HG03064 (cell line): ENCODE data around the gene SLC24A3.
"Not testable (repeated sequence)": the region's sequence is repeated elsewhere in the genome, so short reads cannot be mapped to it uniquely, and the experiment has no call there.

Experiments
- ATAC-seq: cut with Tn5 transposase; IDR thresholded peaks from one replicate; pipeline ENCODE4 v1.9.1; 2021; ENCODE audit warnings: low read depth; ENCODE audit not compliant: unreplicated experiment

Gene SLC24A3

DNA sequence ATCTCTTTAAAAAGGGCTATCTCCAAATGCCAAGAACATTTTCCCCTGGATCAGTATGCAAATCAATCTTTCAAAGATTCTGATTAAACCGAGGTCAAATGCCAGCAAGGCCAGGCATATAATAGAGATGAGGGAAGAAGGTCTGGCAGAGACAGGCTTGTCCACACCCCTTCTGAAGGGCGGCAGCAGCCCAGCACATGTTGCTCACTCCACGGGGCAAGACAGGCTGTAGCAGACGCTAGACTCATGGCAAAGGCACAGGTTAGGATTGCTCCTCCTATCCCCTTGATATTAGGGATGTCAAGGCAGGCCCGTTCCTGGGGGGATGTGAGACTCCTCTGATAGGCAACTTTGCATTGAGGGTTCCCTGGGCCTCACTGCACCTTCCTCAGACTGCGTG, 440.9 kb downstream of the SLC24A3 start:
- no peak for ATAC-seq

DNA sequence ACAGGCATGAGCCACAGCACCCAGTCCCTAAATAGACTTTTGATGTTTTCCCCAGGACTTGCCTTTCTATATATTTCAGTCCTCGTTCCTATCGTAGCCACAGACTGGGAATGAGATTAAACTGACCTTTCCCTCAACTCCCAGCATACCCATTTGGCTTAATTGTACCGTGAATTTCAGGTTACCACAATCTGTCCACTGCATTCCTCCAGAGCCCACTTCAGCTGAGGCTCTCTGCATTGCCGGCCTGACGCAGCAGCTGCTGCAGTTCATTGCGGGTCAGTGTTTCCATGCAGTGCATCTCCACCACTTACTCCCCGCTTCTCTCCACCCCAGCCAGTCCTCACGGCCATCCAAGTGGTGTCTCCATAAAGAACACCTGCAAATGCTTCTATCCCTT, 442.5 kb downstream of the SLC24A3 start:
- no peak for ATAC-seq

DNA sequence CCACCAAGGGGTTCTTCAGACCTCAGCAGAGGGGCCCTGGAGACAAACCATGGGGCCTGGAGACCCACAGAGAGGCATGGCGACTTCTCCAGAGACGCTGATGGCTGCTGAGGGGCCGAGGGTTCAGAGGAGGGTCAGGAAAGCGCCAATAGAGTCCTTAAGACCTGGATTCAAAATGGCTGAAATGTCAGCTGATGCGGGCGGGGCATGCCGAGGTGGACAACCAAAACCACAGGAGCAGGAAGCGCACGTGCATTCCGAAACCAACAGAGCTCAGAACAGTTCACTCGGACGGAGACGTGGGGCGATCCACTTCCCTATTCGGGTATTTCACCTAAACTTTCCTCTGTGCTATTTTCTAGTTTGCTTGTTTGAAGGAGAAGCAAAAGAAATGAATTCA, 445.7 kb downstream of the SLC24A3 start:
- ATAC-seq: no peak

DNA sequence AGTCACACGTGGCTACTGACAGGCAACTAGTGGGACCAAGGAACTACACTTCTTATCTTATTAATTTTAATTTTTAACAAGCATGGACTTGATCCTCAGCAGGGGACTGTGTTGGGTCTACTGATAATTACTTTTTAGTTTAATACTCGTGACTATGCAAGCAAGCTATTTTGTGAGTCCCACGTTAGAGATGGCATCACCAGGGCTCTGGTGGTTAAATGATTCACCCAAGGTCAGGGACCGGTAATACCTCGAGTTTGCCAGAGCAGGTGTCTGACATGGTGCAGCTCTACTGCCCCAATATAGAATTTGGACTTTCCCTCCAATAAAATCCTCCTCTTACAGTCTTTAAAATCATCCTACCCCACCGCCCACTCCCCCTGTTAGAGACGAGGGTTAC, 447.0 kb downstream of the SLC24A3 start:
- ATAC-seq: no peak

DNA sequence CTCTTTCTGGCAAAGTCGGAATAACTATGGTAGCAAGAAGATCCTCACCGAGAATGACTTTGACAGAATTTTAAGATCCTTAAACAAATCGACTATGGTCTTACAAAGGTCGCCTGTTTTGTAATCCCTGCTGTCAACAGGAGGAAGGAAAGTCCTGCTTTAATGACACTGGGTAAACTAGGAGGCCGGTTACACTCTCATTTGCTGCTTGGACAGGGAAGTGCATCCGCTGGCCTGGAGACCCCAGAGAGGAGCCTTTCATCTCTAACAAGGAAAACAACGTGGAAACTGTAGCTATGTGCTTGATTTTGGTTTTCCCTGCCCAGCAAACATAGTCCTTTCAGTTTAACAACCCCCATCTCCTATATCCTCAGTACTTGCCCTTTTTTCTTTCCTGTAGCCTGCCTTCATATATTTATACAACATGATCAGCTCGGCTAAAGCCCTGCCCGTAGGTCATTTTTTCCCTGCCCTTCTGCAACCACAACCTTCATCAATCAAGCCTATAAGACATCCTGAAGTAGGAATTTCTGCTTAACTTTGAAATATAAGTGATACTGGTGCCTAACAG, 448.5 kb downstream of the SLC24A3 start:
- ATAC-seq: no peak

DNA sequence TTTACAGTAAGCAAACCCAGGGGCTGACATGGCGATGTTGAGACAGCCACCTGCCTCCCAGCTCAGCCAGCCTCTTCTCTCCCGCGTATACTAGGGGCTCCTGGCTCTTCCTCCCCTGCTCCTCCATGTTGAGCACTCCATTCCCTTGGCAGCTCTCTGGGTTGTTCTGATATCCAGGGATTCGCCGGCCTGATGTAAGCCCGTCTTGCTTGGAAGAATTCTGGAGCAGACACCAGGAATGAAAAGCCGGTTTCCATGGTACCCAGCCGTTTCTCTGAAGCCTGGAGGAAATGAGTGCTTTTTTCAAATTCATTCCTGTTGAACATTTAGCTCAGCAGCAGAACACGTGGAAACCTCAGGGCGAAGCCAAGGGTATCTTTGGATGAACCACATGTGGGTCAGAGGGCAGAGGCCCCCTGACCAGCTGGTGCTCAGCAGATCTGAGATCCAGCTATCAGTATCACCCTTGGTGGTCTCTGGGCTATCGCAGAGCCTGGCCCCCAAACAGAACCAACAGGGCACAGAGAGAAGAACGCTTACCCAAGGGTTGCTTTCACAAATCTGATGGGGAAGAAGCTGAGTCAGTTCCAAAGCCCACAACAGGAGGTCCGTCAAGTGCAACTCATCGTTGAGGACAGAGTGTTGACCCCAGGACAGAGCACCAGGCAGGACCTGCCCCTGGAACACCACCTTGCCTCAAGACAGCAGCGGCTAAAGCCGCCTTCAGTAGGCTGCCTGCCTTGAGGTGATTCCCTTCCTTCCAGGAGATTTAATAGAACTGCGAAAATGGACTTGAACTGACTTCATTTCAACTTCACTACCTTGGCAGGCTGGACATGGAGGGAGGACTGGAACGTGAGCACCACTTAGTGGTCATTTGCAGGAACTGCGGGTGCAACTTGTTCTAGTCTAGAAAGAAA, 449.5 kb downstream of the SLC24A3 start:
- ATAC-seq: no peak

DNA sequence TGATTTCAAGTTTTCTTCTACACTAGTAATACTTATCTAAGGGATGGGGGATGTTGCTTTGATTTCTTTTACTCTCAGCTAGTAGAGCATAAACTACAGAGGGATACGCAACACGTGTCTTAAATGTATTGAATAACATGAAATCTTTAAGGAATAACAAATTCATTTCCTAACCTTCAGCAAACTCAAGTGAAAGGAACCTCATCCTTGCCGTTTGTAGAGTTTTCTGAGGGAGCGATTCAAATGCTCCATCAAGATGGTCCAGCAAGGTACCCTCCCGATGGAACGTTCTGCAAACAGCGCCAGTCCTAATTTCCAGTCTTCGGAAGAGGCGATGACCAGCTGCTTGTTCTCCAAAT, 450.2 kb downstream of the SLC24A3 start:
- ATAC-seq: no peak

DNA sequence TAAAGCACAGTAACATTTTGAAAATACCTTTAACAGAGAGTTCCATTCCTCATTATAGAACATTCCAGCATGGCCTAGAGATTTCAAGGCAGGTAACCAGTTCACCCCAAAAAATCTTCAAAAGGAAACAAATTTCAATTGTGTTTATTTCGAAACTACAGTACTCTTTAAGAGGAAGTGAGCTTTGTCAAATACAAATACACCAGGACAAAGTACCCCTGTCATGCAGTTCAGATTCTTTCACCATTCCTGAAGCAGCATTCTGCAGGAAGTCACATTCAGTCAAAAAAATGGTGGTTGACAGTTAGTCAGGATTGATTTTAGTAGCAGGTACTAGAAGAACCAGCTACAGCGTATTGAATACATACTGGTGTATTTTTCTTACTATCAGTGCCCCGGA, 456.0 kb downstream of the SLC24A3 start:
- no peak for ATAC-seq

DNA sequence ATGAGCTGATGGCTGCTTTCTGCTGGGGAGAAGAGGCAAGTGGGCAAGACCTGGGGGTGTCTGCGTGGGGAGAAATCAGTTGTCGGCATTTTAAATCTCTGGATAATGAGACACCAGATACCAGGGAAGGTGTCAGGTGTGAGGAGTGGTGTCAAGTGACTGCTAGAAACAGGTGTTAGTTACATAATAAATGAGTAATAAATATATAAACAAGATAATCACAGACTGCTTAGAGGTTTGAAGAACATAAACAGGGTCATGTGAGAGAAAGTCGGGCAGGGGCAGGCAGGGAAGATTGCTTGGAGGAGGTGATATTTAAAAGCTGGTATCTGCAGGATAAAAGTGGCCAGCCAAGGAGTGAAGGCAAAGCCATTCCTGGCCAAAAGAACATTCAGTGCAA, 458.4 kb downstream of the SLC24A3 start:
- ATAC-seq: no peak

DNA sequence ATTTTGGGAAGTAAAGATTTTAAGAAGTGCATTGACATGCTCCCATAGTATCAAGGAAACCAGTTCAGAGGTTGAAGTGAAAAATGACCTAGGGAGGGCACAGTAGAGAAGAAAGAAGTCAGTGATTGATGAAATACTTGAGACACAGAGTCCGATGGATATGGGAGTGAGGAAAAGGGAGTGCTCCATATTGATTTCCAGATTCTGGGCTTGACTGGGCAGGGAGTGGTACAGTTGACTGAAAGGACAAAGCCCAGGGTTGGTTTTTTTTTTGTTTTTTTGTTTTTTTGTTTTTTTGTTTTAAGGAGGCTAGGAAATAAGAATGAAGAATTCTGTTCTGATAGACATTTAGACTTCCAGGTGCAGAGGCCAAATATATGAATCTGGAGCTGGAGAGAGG, 458.9 kb downstream of the SLC24A3 start:
- ATAC-seq: no peak

DNA sequence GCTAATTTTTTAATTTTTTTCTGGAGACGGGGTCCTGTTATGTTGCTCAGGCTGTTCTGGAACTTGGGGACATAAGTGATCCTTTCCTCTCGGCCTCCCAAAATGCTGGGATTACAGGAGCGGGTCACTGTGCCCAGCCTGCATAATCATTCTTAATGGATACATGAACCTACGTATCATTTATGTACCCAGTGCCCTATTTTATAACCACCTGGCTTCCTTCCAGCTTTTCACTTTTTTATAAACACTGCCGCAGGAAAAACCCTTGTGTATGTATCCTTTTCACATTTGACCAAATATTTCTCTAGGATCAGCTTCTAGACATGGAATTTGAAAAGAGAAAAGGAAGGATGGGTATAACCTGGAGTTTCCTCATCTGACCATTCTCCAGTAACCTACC, 460.1 kb downstream of the SLC24A3 start:
- no peak for ATAC-seq

DNA sequence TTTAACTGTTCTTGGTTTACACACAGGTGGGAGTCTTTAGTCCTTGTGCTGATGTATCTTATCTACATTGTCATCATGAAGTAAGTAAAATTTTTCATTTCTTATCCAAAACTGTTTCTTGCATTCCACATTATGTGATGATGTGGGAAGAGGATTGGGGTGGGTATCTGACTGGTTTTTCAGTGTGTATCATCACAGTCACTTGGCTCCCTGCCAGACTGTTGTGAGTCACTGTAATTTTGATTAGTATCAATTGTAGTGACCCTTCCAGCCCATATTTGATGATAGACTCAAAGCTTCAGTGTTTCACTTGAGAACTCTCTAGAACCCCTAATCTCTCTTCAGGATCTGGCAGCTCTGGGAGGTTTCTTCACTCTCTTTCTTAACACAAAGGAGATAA, 461.1 kb downstream of the SLC24A3 start:
- no peak for ATAC-seq

DNA sequence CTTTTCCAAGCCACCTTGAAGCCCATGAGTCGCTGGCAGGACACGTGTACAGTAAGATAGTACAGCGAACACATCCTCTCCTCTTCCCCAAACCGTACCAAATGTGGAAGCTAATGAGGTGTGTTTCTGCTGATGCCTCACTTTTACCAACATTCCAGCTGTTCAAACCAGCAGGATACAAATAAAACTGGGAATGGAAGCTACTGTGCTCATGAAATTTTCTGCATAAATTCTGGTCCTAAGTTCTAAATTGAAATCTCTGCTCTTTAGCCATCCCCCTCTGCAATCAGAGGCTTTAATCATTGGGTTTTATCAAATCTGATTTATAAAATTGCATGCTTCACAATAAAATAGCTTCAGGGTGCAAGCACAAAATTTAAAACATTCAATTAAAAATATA, 463.8 kb downstream of the SLC24A3 start:
- ATAC-seq: no peak

DNA sequence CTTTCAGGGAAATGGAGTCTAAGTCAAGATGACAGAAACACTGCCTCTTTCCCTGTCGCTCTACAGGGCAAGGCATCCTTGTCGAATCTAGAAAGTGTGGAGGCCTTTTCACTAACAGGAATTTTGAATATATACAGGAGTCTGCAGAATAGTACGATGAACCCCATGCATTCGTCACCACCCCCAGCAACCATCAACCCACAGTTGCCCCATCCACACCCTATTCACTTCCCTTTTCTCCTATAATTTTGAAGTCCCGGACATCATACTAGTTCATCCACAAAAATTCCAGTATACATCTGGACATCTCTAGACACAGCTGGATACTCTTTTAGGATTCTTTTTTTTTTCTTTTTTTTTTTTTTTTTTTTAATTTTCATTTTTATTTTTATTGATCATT, 464.9 kb downstream of the SLC24A3 start:
- no peak for ATAC-seq

DNA sequence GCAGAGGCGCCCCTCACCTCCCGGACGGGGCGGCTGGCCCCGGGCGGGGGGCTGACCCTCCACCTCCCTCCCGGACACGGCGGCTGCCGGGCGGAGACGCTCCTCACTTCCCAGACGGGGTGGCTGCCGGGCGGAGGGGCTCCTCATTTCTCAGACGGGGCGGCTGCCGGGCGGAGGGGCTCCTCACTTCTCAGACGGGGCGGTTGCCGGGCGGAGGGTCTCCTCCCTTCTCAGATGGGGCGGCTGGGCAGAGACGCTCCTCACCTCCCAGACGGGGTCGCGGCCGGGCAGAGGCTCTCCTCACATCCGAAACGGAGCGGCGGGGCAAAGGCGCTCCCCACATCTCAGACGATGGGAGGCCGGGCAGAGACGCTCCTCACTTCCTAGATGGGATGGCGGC, 466.1 kb downstream of the SLC24A3 start:
- ATAC-seq: not testable (repeated sequence)

DNA sequence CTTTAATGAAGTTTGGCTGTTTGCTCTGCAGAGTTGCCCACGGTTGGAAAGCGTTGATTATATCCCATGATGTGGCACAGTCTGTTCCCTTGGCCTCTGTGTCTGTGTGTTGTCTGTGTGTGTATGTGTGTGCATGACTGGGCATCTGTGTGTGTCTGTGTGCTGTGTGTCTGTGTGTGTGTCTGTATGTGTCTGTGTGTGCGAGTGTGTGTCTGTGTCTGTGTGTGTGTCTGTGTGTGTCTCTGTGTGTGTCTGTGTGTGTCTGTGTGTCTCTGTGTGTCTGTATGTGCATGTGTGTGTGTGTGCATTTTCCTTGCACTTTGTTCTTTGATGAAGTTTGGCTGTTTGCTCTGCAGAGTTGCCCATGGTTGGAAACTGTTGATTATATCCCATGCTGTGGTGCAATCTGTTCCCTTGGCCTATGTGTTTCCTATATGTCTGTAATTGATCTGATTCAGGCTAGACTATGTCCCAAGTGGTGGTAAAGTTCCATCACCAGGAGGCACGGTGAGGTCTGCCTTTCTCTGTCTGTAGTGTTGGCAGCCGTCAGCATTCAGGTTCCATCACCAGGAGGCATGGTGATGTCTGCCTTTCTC, 467.6 kb downstream of the SLC24A3 start:
- ATAC-seq: no peak

DNA sequence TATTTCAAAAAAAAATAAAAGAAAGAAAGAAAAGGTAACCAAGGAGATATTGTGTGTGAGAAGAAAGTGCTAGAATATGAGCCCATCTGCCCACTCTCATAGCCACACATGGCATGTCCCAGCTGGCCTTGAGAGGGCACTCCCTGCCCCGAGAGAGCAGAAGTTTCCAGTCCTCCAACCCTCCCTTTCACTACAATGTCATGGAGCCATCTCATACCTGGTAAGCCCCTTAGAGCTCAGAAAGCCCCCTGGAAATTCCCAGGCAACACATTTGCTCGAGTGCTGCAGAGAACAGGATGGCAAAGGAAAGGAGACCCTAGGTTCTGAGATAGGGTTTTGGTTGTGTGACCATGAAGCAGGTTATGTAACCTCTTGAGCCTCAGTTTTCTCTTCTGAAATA, 469.8 kb downstream of the SLC24A3 start:
- no peak for ATAC-seq

DNA sequence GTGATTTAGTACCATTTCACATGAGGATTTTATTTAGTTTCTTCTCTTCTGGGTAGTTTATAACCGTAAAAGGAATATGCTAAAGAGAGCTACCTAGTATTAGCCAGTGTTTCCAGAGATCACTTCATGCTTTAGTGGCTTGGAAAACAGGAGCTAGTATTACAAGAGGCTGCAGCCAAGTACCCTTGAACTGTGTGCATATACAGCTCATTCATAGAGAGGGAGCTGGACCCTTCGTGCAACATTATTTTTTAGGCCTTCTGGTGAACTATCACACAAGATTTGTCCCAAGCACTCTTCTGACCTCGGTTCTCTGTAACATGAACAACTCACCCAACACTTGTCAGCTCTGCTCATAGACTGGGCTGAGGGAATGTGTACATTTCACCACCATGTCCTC, 470.7 kb downstream of the SLC24A3 start:
- no peak for ATAC-seq

DNA sequence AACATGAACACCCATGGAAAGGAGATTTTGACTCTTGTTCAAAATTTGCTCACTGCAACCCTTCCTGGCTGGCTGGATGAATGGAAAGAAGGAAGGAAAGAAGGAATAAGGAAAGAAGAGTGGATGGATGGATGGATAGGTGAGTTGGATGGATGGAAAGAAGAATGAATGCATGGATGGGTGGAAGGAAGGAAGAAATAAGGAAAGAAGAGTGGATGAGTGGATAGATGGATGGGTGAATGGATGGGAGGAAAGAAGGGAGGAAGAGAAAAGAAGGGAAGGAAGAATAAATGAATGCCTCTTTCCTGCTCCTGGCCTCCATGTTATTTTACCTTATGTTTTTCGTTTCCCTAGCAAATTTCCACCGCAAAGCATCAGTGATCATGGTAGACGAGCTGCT, 471.4 kb downstream of the SLC24A3 start:
- no peak for ATAC-seq

DNA sequence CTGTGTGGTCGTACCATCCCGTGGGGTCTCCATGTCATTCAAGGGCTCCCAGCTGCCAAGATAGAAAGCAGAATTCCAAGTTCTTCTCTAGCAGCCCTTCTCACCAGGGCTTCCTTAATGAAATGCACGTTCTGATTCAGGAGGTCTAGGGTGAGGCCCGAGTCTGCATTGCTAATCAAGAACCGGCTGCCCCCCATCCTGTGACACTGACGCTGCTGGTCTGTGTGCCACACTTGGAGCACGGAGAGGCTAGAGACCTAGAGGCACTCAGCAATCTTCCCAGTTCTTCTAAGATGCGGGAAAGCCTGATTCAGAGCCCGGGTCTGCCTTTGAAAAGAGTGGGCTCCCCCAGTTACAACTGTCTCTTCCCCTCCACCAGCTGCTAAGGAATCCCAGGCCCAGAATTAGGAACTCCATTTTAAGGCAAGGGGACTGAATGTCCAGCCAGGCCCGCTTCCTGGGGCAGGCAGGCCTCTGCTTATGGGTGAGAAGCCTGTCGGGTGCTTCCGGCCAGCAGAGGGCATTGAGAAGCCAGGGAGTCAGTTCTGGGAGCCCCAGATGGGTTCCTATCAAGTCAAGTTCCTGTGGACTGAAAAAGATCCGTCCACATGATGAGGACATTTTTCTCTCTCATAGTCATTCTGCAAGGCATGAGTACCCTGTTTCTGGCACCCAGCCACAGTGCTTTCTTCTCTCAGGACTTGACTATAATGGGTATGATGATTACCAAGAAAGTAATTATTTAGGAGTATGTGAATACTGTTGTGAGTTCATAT, 475.8 kb downstream of the SLC24A3 start:
- ATAC-seq: no peak

DNA sequence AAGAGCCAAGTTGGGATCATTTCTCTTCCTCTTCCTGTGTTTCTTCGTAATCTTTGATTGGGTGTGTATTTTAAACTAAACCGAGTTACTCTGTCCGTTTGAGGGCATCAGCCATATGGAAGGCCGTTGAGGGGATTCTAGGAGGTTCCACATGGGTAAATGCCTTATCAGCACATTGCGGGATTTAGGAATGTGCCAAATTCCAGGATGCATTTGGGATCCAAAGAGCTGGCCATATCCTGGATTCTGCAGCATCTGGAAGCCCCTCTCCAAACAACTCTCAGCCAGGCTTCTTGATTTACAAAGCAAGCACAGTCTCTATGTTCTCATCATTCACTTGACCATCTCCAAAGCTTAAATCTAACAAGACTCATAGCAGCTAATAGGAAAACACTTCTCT, 478.0 kb downstream of the SLC24A3 start:
- no peak for ATAC-seq
